Measurements from ENCODE around the gene HIKESHI. TPM values are rescaled to one million over a fixed set of nuclear protein-coding genes. Genes with fewer than 3 reads are reported as not detected.

HIKESHI gene
- total and polyA plus RNA-seq, 2 donors (not counting 1 experiment from before 2014, with no cell fraction given), result 24.4 to 28.0 TPM

GRCh38 chr11:86292912-86293616, 9.0 kb upstream of the HIKESHI start:
- 55% methylated on average over 4 of the region's 6 CpGs for WGBS (ENCODE audit: insufficient coverage)
- Histone ChIP-seq H3K36me3 (replicated peaks in 1 of 2; ENCODE audit: control extremely low read depth in 1 of 2, control insufficient read depth in 1 of 2, extremely low read depth in 1 of 2, insufficient read depth in 2 of 2, low read length in 1 of 2) (no peaks in the 10 kb centered on the region), H3K4me3 (ENCODE audit: control extremely low read depth in 1 of 5, extremely low read depth in 1 of 5, insufficient read depth in 1 of 5, low read depth in 2 of 5, low read length in 4 of 5) (no peak overlapping the region), H3K9ac (ENCODE audit: low read length) (no peak overlapping the region), H3K27ac (ENCODE audit: low read length in 2 of 2) (no peak overlapping the region), H3K4me1 (ENCODE audit: control insufficient read depth in 2 of 2, insufficient read depth in 2 of 2, low read length in 2 of 2) (peaks cover 5 to 12% of the 10 kb centered on the region in 2 donors), H2AFZ (ENCODE audit: insufficient read depth, low read depth, low read length, poor library complexity, severe bottlenecking) (no peak overlapping the region), H3K9me3 (ENCODE audit: control extremely low read depth in 1 of 3, control insufficient read depth in 2 of 3, insufficient read depth in 1 of 3, low read length in 2 of 3) (no peaks in the 10 kb centered on the region), H3K79me2 (ENCODE audit: control insufficient read depth, insufficient read depth, low read length) (peaks cover 4% of the 10 kb centered on the region), H4K20me1 (ENCODE audit: control insufficient read depth, insufficient read depth, low read length, poor library complexity, severe bottlenecking) (no peaks in the 10 kb centered on the region), H3K27me3 (replicated peaks in 1 of 4; ENCODE audit: control extremely low read depth in 1 of 4, control insufficient read depth in 3 of 4, insufficient read depth in 4 of 4, low read length in 3 of 4) (no peaks in the 10 kb centered on the region), H3K4me2 (replicated peaks; ENCODE audit: low read depth, low read length, poor library complexity, severe bottlenecking) (no peak overlapping the region)
- Mint-ChIP-seq H3K4me3 (no peak overlapping the region), H3K27ac (no peak overlapping the region), H3K4me1 (peaks cover 18% of the 10 kb centered on the region), H3K27me3 (no peaks in the 10 kb centered on the region), H3K9me3 (ENCODE audit: insufficient read depth) (no peaks in the 10 kb centered on the region)
- intact Hi-C loops (cut with micrococcal nuclease), result loop anchor here (1.0 kb wide), 3 partner anchors 251 to 698 kb away; partner anchors contain the start of gene CCDC83
- ATAC-seq (ENCODE audit: low read depth), result no peak
- TF ChIP-seq EZH2 (IDR thresholded peaks at IDR 0.05; ENCODE audit: borderline replicate concordance, insufficient read depth, low read depth, low read length, poor library complexity, severe bottlenecking) (no peak), CTCF (IDR thresholded peaks at IDR 0.05) (no peak)
- ChIA-PET POLR2A (no interaction called here), CTCF (interaction anchor here (0.6 to 7.9 kb wide), 6 partner anchors 47 to 687 kb away, joined by 3 to 83 read pairs (median 13); partner anchors contain the start of gene CCDC83)
- no peak for DNase-seq

- no peak overlapping the region for H3K27ac Mint-ChIP-seq
- H3K9me3 ChIP-seq (ENCODE audit: control extremely low read depth in 1 of 3, control insufficient read depth in 2 of 3, insufficient read depth in 1 of 3, low read length in 2 of 3), result no peaks in the 10 kb centered on the region
- H3K9ac ChIP-seq (ENCODE audit: low read length), result no peak overlapping the region
- no peak overlapping the region for H3K4me3 ChIP-seq (ENCODE audit: control extremely low read depth in 1 of 5, extremely low read depth in 1 of 5, insufficient read depth in 1 of 5, low read depth in 2 of 5, low read length in 4 of 5)
- H3K27me3 Mint-ChIP-seq, result no peaks in the 10 kb centered on the region
- no peaks in the 10 kb centered on the region for H4K20me1 ChIP-seq (ENCODE audit: control insufficient read depth, insufficient read depth, low read length, poor library complexity, severe bottlenecking)
- no peak for DNase-seq
- no peak for ATAC-seq (ENCODE audit: low read depth)
- H3K4me3 Mint-ChIP-seq, result no peak overlapping the region
- H3K9me3 Mint-ChIP-seq (ENCODE audit: insufficient read depth), result no peaks in the 10 kb centered on the region
- ChIA-PET POLR2A (no interaction called here), CTCF (interaction anchor here (1.0 to 7.9 kb wide), 3 partner anchors 27 to 439 kb away, joined by 4 to 83 read pairs (median 19); partner anchors contain the start of gene CCDC83)
- H3K4me1 ChIP-seq (ENCODE audit: control insufficient read depth in 2 of 2, insufficient read depth in 2 of 2, low read length in 2 of 2), result peaks cover 2 to 5% of the 10 kb centered on the region in 2 donors
- H2AFZ ChIP-seq (ENCODE audit: insufficient read depth, low read depth, low read length, poor library complexity, severe bottlenecking), result no peak overlapping the region
- H3K79me2 ChIP-seq (ENCODE audit: control insufficient read depth, insufficient read depth, low read length), result peaks cover 2% of the 10 kb centered on the region
- peaks cover 9% of the 10 kb centered on the region for H3K4me1 Mint-ChIP-seq
- H3K27ac ChIP-seq (ENCODE audit: low read length in 2 of 2), result no peak overlapping the region
- TF ChIP-seq CTCF (IDR thresholded peaks at IDR 0.05) (no peak), EZH2 (IDR thresholded peaks at IDR 0.05; ENCODE audit: borderline replicate concordance, insufficient read depth, low read depth, low read length, poor library complexity, severe bottlenecking) (no peak)
- intact Hi-C loops (cut with micrococcal nuclease), result no loop called here
- H3K36me3 ChIP-seq (replicated peaks in 1 of 2; ENCODE audit: control extremely low read depth in 1 of 2, control insufficient read depth in 1 of 2, extremely low read depth in 1 of 2, insufficient read depth in 2 of 2, low read length in 1 of 2), result no peaks in the 10 kb centered on the region
- no peaks in the 10 kb centered on the region for H3K27me3 ChIP-seq (replicated peaks in 1 of 4; ENCODE audit: control extremely low read depth in 1 of 4, control insufficient read depth in 3 of 4, insufficient read depth in 4 of 4, low read length in 3 of 4)
- no peak overlapping the region for H3K4me2 ChIP-seq (replicated peaks; ENCODE audit: low read depth, low read length, poor library complexity, severe bottlenecking)
Measured at GRCh38 chr11:86294026-86294425, 8.0 kb upstream of the HIKESHI start.

Measured in B cell (primary cell).